Dedifferentiated amniotic fluid mesenchymal stem cell (primary cell): ENCODE data around the gene TGFBR3L.
"Not testable (repeated sequence)": the region's sequence is repeated elsewhere in the genome, so short reads cannot be mapped to it uniquely, and the experiment has no call there.

Experiments used
- DNase-seq: peaks from one replicate; pipeline ENCODE4 v3.0.0-alpha.2; 2016; ENCODE audit errors: extremely low spot score

TGFBR3L gene

GRCh38 chr19:7959211-7959610, 44.6 kb downstream of the TGFBR3L start:
- DNase-seq: no peak

- not testable (repeated sequence) for DNase-seq
Measured at GRCh38 chr19:7961082-7961481, 46.5 kb downstream of the TGFBR3L start.

DNA sequence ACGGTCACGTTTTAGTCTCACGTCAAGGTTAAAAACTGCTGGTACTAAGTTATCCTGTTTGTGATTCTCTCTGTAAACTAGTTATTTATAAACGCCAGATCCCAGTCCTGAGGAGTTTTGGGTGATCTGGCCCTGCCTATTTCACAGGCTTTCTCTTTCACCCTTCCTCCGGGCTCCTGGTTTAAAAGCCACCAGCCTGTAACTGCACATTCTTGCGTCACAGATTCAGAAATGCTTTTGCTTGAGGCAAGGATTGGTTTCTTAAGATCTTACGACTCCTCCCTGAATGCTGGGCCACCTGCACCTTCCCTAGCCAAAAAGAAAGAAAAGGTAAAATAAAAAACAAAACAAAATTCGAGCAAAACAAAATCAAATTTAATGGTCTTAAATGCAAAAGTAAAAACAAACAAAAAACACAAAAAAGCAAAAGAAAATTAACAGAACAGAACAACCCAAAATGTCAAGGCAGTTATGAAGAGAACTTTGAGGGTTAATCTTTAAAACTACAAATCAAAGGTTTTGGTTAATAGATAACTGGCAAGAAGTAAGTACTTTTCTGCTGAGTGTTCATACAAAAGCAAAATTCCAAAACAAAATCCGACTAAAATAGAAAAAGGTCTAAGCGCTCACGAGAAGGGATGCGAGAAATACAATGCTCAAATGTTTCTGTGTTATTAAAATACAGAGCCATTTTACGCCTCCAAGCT, 47.4 kb downstream of the TGFBR3L start:
- no peak for DNase-seq

- DNase-seq: no peak
Measured at GRCh38 chr19:7962644-7963268, 48.1 kb downstream of the TGFBR3L start.

DNA sequence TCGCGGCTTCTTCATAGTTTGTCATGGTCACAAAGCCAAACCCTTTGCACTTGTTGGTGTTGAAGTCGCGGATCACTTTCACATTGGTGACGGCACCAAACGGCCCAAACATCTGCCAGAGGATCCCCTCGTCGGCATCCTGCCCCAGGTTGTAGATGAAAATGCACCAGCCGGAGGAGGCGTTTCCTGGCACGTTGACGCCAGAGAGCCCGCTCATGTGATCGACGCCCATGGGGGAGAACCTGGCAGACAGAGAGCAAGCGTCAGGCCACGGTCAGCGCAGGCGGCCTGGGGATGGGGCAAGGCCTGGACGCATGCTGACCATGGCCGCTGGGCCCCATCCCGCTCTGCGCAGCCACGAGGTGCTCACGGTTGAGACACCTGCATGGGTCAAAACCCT, 48.9 kb downstream of the TGFBR3L start:
- no peak for DNase-seq

GRCh38 chr19:7965259-7965841, 50.7 kb downstream of the TGFBR3L start:
- no peak for DNase-seq

DNA sequence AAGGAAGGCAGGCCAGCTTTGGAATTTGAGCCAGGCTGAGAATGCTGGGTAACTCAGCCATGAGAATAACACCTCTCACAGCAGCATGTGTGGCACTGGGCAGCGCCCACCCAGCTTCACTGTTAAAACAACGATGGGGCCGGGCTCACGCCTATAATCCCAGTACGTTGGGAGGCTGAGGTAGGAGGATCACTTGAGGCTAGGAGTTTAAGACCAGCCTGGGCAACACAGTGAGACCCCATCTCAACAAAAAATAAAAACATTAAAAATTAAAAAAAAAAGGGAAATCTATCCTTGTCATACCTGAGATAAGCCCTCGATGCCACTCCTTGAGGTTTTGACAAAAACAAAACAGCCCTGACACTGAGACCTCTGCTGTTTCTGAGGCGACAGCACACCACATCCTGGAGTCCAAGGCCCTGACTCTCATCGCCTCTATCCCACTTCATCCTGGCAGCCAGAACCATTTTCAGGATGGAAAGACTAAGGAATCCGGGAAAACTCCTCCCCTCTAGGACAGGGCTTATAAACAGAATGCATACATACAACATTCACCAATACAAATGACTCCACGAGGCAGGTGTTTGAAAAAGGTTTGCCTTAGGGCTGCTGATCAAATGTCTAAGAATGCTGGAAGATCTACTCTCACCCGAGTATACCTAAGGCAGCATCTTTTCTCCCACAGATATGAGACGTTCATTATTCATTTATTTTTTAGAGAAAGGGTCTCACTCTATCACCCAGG, 51.5 kb downstream of the TGFBR3L start:
- DNase-seq: no peak

- no peak for DNase-seq
Measured at GRCh38 chr19:7968008-7968795, 53.6 kb downstream of the TGFBR3L start.
